GM23338 (cell line): ENCODE data around the gene NUP62CL.
"Not testable (repeated sequence)": the region's sequence is repeated elsewhere in the genome, so short reads cannot be mapped to it uniquely, and the experiment has no call there.

Source experiments
- CREB1 ChIP-seq: fragments of 250-450 bp; sonication (Bioruptor Pico); IDR thresholded peaks from 2 replicates; pipeline ENCODE4 v1.5.0; 2020; ENCODE audit warnings: low read depth, mild to moderate bottlenecking, moderate library complexity
- CTCF ChIP-seq, 2 experiments: fragments of 200-600 bp in 1 of 2; sonication (generic) in 1 of 2; conservative IDR thresholded peaks; 2 replicates each; pipeline versions ENCODE4 v1.5.1 to v1.6.1; 2016 to 2017; ENCODE audit warnings: antibody characterized with exemption in 2 of 2, low read depth in 2 of 2, mild to moderate bottlenecking in 2 of 2, moderate library complexity in 1 of 2
- EZH2 ChIP-seq: fragments of 200-600 bp; sonication (generic); IDR thresholded peaks from one replicate; pipeline ENCODE4 v1.8.0; 2017; ENCODE audit warnings: antibody characterized with exemption, mild to moderate bottlenecking, low read depth; ENCODE audit not compliant: unreplicated experiment
- JUNB ChIP-seq: IDR thresholded peaks from one replicate; pipeline ENCODE4 v1.6.1; 2016; ENCODE audit warnings: antibody characterized with exemption; ENCODE audit not compliant: unreplicated experiment
- POLR2AphosphoS5 ChIP-seq: IDR thresholded peaks from 2 replicates; pipeline ENCODE4 v1.6.1; 2016; ENCODE audit warnings: antibody characterized with exemption, low read depth
- REST ChIP-seq: IDR thresholded peaks from one replicate; pipeline ENCODE4 v1.6.1; 2018; ENCODE audit warnings: antibody characterized with exemption; ENCODE audit not compliant: unreplicated experiment

GRCh38 chrX:107155621-107156430 is 50.4 kb downstream of the NUP62CL start:
- not testable (repeated sequence) for TF ChIP-seq JUNB; CTCF (conservative IDR thresholded peaks at IDR 0.05; ENCODE audit: low read depth in 2 of 2); REST; EZH2; POLR2AphosphoS5; CREB1 (CRISPR knock-in tag)
